Ectodermal cell (in vitro differentiated cells): ENCODE measurements around the gene AQP12B.
"Not testable (repeated sequence)": the region's sequence is repeated elsewhere in the genome, so short reads cannot be mapped to it uniquely, and the experiment has no call there.

Experiments used
- H3K27ac ChIP-seq: 2 replicates; pipeline ENCODE4 v1.7.0; 2013; ENCODE audit warnings: mild to moderate bottlenecking, low read depth, low read length; ENCODE audit not compliant: insufficient read depth, poor library complexity, severe bottlenecking
- H3K27me3 ChIP-seq: 2 replicates; pipeline ENCODE4 v1.7.0; 2013; ENCODE audit warnings: mild to moderate bottlenecking, low read length; ENCODE audit not compliant: insufficient read depth, control insufficient read depth, poor library complexity, severe bottlenecking
- H3K36me3 ChIP-seq: one replicate; pipeline ENCODE4 v1.7.0; 2013; ENCODE audit warnings: low read length; ENCODE audit not compliant: control insufficient read depth, insufficient read depth
- H3K4me1 ChIP-seq: one replicate; pipeline ENCODE4 v1.7.0; 2013; ENCODE audit warnings: low read length; ENCODE audit not compliant: control insufficient read depth, insufficient read depth
- H3K4me3 ChIP-seq: 2 replicates; pipeline ENCODE4 v1.7.0; 2013; ENCODE audit warnings: low read depth, low read length, control low read depth; ENCODE audit not compliant: insufficient read depth
- H3K9me3 ChIP-seq: 2 replicates; pipeline ENCODE4 v1.7.0; 2013; ENCODE audit warnings: mild to moderate bottlenecking, low read length, moderate library complexity; ENCODE audit not compliant: control insufficient read depth
- WGBS, 2 experiments: methylation state at CpG; one replicate each; pipeline ENCODE4 v1.1.7; 2013; ENCODE audit warnings: missing lambda C conversion rate in 2 of 2; 5-methylcytosine and 5-hydroxymethylcytosine counted together

AQP12B gene

GRCh38 chr2:240683329-240683979, 769 bp upstream of the AQP12B start:
- H3K4me1 ChIP-seq, H3K4me3 ChIP-seq, H3K27me3 ChIP-seq, H3K27ac ChIP-seq, H3K36me3 ChIP-seq, H3K9me3 ChIP-seq: not testable (repeated sequence)
- WGBS, 2 experiments: 84 to 90% methylated on average over 4 of the region's 15 CpGs

GRCh38 chr2:240680185-240680584, 2.5 kb downstream of the AQP12B start:
- H3K4me3 ChIP-seq, H3K36me3 ChIP-seq, H3K27me3 ChIP-seq, H3K9me3 ChIP-seq, H3K4me1 ChIP-seq, H3K27ac ChIP-seq: not testable (repeated sequence)
- 58 to 72% methylated on average over 1 of the region's 11 CpGs for WGBS, 2 experiments

GRCh38 chr2:240678909-240679308, 3.8 kb downstream of the AQP12B start:
- not testable (repeated sequence) for H3K4me3 ChIP-seq, H3K27me3 ChIP-seq, H3K4me1 ChIP-seq, H3K27ac ChIP-seq, H3K9me3 ChIP-seq, H3K36me3 ChIP-seq
- WGBS, 2 experiments: no CpG with 5 or more reads among the region's 19 CpGs

DNA sequence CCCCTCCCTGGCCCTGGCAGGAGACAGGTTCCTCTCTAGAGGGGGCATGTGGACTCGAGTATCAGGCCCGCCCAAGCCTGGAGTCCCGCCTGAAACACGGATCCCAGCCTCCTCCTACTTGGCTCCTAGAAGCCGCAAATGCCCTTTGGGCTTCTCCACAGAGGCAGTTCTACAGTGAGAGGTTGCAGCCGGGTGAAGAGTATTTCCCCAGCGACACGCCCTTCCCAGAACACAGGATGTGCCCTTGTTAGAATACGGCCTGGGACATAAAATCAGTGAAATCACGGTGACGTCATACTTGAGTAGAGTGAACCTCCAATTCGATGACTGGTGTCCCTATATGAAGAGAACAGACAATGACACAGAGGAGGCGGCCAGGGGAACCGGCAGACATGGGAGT, 4.6 kb downstream of the AQP12B start:
- not testable (repeated sequence) for H3K9me3 ChIP-seq, H3K36me3 ChIP-seq, H3K4me1 ChIP-seq, H3K27ac ChIP-seq, H3K4me3 ChIP-seq, H3K27me3 ChIP-seq
- 94 to 97% methylated on average over 4 of the region's 14 CpGs for WGBS, 2 experiments

DNA sequence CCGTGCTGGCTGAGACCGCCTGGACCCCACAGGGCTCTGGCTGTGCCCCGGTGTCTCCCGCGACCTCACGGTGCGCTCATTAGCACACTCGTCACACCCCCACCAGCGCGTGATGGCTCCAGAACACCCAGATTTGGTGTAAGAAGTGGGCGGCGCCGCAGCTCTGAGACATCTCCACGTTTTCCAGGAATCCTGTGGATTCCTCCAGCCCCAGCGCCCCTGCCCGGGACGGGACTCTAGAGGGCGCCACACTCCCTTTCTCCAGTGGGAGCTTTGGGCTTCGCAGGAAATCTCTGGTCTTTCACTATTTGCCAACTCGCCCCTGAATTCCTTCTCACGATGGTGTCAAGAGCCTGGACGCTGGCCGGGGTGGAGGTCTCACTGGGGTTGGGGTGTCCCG, 7.3 kb downstream of the AQP12B start:
- not testable (repeated sequence) for H3K9me3 ChIP-seq, H3K27ac ChIP-seq, H3K4me3 ChIP-seq, H3K4me1 ChIP-seq, H3K36me3 ChIP-seq
- H3K27me3 ChIP-seq: peaks cover 22% of the 10 kb centered on the region
- no CpG with 5 or more reads among the region's 24 CpGs for WGBS, 2 experiments

GRCh38 chr2:240674461-240675184, 8.1 kb downstream of the AQP12B start:
- peaks cover 24% of the 10 kb centered on the region for H3K27me3 ChIP-seq
- 76 to 80% methylated on average over 10 to 11 of the region's 16 CpGs for WGBS, 2 experiments

GRCh38 chr2:240672701-240673190, 9.9 kb downstream of the AQP12B start:
- H3K36me3 ChIP-seq: no peaks in the 10 kb centered on the region
- H3K9me3 ChIP-seq: no peaks in the 10 kb centered on the region
- H3K27ac ChIP-seq: no peak overlapping the region
- no peak overlapping the region for H3K4me3 ChIP-seq
- no peaks in the 10 kb centered on the region for H3K4me1 ChIP-seq
- H3K27me3 ChIP-seq: peaks cover 24% of the 10 kb centered on the region
- 69 to 74% methylated on average over 55 of the region's 55 CpGs for WGBS, 2 experiments

More at GRCh38 chr2:240674461-240675184, 8.1 kb downstream of the AQP12B start:
- H3K27ac ChIP-seq, H3K4me1 ChIP-seq, H3K9me3 ChIP-seq, H3K36me3 ChIP-seq, H3K4me3 ChIP-seq: not testable (repeated sequence)

DNA sequence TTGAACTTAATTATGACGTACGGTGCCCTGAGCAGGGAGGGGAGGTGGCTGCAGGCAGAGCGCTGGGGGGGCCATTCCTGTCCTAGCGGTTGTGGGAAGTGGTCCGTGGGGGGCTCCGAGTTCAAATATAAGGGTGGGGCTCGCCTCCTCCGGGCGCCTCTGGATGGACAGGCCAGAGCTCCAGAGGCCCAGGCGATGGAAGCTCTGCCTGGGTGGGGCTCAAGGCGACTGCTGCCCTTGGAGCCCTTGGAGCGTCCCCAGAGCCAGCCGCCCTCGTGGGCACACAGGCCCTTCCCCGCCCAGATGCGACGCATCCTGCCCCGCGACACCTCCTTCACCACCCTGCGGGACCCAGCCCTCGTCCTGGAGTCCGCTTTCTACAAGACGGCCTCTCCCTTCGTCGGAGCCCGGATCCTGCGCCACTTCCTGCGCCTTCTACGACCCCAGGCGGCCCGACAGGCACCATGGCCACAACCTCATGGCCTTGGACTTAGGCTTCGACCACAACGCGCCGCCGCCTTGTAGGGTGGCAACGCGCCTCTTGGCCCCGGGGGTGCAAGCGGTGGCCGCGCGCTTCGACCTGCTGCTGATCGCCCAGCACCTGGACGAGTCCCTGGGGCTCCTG, 10.5 kb downstream of the AQP12B start:
- H3K27me3 ChIP-seq: peaks cover 24% of the 10 kb centered on the region
- no peak overlapping the region for H3K4me3 ChIP-seq
- WGBS, 2 experiments: 91 to 92% methylated on average over 46 of the region's 46 CpGs

GRCh38 chr2:240670950-240671349, 11.7 kb downstream of the AQP12B start:
- no peaks in the 10 kb centered on the region for H3K4me1 ChIP-seq
- H3K36me3 ChIP-seq: no peaks in the 10 kb centered on the region
- H3K27me3 ChIP-seq: peaks cover 24% of the 10 kb centered on the region
- H3K4me3 ChIP-seq: no peak overlapping the region
- 92 to 93% methylated on average over 4 of the region's 4 CpGs for WGBS, 2 experiments
- no peak overlapping the region for H3K27ac ChIP-seq
- no peaks in the 10 kb centered on the region for H3K9me3 ChIP-seq

More for the DNA sequence above, 10.5 kb downstream of the AQP12B start:
- no peaks in the 10 kb centered on the region for H3K9me3 ChIP-seq
- H3K36me3 ChIP-seq: no peaks in the 10 kb centered on the region
- H3K27ac ChIP-seq: no peak overlapping the region
- no peaks in the 10 kb centered on the region for H3K4me1 ChIP-seq

DNA sequence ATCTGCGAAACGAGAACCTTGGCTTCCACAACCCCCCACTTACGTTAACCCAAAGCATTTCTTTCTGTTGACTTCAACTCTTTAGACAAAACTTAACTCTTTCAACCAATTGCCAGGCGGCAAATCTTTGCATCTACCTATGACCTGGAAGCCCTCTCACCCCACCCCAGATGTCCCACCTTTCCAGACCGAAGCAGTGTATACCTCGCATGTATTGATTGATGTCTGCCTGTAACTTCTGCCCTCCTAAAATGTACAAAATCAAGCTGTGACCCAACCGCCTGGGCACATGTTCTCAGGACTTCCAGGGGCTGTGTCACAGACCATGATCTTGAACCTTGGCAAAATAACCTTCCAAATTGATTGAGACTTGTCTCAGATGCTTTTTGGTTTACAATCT, 12.3 kb downstream of the AQP12B start:
- peaks cover 24% of the 10 kb centered on the region for H3K27me3 ChIP-seq
- H3K9me3 ChIP-seq: no peaks in the 10 kb centered on the region
- no peaks in the 10 kb centered on the region for H3K36me3 ChIP-seq
- WGBS, 2 experiments: 86 to 88% methylated on average over 7 of the region's 7 CpGs
- no peak overlapping the region for H3K27ac ChIP-seq
- H3K4me1 ChIP-seq: no peaks in the 10 kb centered on the region
- no peak overlapping the region for H3K4me3 ChIP-seq
